ENCODE data around the gene TNNT3.

The TNNT3 gene

DNA sequence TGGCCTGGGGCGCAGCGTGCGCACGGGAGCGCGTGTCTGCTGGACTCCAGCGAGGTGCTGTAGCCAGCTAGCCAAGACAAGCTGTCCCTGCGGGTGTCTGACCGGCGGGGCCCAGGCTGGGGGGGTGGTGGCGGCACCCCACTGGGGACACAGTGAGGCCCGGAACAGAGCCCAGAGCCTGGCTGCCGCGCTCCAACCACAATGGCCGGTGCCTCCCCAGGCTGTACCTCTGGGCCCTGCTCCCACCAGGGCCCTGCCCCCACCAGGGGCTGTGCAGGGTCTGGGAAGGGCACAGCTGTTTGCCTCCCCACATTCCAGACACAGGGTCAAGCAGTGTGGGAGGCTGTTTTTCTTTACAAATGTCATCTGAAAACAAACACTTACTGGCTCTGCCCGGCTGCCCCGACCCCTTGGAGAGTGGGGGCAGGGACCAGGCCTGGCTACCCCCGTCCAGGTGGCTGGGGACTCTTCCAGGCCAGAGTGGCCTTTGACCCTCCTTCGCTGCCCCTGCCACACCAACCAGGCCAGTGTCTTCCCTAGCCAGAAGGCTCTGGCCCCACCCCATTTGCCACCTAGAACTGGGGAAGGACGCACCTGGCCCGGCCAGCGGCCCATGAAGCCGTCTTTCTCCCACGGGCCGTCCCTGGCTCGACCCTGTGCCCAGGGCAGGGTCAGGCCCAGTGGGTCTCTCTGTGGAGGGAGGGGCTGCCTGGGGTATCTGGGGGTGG, 63.5 kb downstream of the TNNT3 start:
- TF ChIP-seq, protein P1, sequence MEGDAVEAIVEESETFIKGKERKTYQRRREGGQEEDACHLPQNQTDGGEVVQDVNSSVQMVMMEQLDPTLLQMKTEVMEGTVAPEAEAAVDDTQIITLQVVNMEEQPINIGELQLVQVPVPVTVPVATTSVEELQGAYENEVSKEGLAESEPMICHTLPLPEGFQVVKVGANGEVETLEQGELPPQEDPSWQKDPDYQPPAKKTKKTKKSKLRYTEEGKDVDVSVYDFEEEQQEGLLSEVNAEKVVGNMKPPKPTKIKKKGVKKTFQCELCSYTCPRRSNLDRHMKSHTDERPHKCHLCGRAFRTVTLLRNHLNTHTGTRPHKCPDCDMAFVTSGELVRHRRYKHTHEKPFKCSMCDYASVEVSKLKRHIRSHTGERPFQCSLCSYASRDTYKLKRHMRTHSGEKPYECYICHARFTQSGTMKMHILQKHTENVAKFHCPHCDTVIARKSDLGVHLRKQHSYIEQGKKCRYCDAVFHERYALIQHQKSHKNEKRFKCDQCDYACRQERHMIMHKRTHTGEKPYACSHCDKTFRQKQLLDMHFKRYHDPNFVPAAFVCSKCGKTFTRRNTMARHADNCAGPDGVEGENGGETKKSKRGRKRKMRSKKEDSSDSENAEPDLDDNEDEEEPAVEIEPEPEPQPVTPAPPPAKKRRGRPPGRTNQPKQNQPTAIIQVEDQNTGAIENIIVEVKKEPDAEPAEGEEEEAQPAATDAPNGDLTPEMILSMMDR (IDR thresholded peaks at IDR 0.05; ENCODE audit: insufficient read depth, low read depth, low read length, missing control alignments), result no peak
- H3K4me3 ChIP-seq (ENCODE audit: low read depth, low read length), result no peak overlapping the region
- DNase-seq (ENCODE audit: low read depth), result no peak

DNA sequence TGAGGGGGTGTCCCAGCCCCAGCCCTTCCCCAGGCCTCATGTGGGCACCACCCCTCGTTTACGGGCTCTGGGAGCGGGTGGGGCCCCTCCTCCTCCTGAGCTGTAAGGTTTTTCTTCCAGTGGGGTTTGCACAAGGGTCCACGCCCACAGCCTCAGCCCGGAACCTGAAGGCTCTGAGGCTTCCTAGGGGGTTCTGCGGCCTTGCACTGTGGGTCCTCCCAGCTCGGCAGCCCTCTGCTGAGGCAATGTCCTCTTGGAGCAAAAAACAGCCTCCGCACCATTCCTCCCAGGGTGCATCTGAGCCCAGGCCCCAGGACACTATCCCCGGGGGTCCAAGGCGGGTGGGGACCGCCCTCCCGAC, 64.1 kb downstream of the TNNT3 start:
- no peak overlapping the region for H3K4me3 ChIP-seq (ENCODE audit: low read depth, low read length)
- DNase-seq (ENCODE audit: low read depth), result no peak
- TF ChIP-seq, protein P1 (IDR thresholded peaks at IDR 0.05; ENCODE audit: insufficient read depth, low read depth, low read length, missing control alignments), result no peak

DNA sequence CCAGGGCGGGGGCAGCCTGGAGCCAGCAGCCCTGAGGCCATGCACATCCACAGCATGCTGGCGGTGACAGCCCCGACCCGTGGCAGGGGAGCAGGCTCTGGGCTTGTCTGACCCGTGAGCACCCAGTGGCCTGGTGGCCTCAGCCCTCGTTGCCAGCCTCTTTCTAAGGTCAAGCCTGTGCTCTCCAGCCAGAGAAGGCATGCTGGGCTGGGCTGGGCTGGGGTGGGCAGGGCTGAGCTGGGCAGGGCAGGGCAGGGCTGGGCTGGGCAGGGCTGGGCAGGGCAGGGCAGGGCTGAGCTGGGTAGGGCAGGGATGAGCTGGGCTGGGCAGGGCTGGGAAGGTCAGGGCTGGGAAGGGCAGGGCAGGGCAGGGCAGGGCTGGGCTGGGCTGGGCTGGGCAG, 67.5 kb downstream of the TNNT3 start:
- no peak for DNase-seq (ENCODE audit: low read depth)
- no peak overlapping the region for H3K4me3 ChIP-seq (ENCODE audit: low read depth, low read length)
- TF ChIP-seq, protein P1 (IDR thresholded peaks at IDR 0.05; ENCODE audit: insufficient read depth, low read depth, low read length, missing control alignments), result no peak

DNA sequence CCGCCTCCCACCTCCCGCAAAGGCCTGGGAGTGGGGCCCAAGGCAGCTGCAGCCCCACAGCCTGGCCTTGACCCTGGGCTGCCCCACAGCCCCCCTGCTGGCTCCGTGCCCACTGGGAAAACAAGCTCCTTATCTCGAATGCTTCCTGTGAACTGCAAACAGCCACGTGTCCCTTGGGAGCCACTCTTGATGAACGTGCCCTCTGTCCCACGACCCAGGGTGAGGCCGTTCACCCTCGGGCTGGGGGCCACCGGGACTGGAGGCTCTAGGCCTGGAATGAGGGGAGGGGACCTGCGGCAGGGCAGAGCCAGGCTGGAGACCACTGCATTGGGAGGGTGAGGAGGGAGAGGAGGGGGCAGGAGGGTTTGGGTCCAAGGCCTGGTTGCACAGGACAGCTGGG, 68.7 kb downstream of the TNNT3 start:
- TF ChIP-seq, protein P1 (IDR thresholded peaks at IDR 0.05; ENCODE audit: insufficient read depth, low read depth, low read length, missing control alignments), result no peak

More for the DNA sequence above, 68.7 kb downstream of the TNNT3 start:
- no peak overlapping the region for H3K4me3 ChIP-seq (ENCODE audit: low read depth, low read length)
- no peak for DNase-seq (ENCODE audit: low read depth)
